ENCODE data around the gene CARD16.
"Not testable (repeated sequence)": the region's sequence is repeated elsewhere in the genome, so short reads cannot be mapped to it uniquely, and the experiment has no call there.

The CARD16 gene

GRCh38 chr11:105070306-105070705 lies 25.2 kb upstream of the CARD16 start:
- Histone ChIP-seq H2BK15ac (replicated peaks; ENCODE audit: low read depth) (no peak overlapping the region), H2BK120ac (ENCODE audit: low read depth, low read length) (no peak overlapping the region), H3K36me3 (ENCODE audit: control insufficient read depth, insufficient read depth, low read length) (no peaks in the 10 kb centered on the region), H3K79me1 (ENCODE audit: low read length) (no peaks in the 10 kb centered on the region), H3K4me1 (ENCODE audit: control insufficient read depth, low read depth, low read length) (no peaks in the 10 kb centered on the region), H3K56ac (ENCODE audit: low read length) (no peak overlapping the region), H2AK5ac (ENCODE audit: low read length) (no peak overlapping the region), H3K4ac (ENCODE audit: low read depth, low read length) (no peak overlapping the region), H3K79me2 (ENCODE audit: control insufficient read depth, insufficient read depth, low read length) (no peaks in the 10 kb centered on the region), H4K8ac (ENCODE audit: low read depth, low read length) (no peak overlapping the region), H2BK5ac (ENCODE audit: low read length) (no peak overlapping the region), H3K4me2 (ENCODE audit: low read length) (no peak overlapping the region), H3K27ac (ENCODE audit: low read depth, low read length) (no peak overlapping the region), H3K18ac (ENCODE audit: low read length) (no peak overlapping the region), H3K23ac (ENCODE audit: low read length) (no peak overlapping the region), H3K9ac (ENCODE audit: low read length) (no peak overlapping the region), H4K5ac (ENCODE audit: low read length) (no peak overlapping the region), H3K27me3 (ENCODE audit: insufficient read depth, low read length, poor library complexity) (no peaks in the 10 kb centered on the region), H3K4me3 (ENCODE audit: low read length) (no peak overlapping the region)
- no peak for DNase-seq
- no CpG with 5 or more reads among the region's 4 CpGs for WGBS (ENCODE audit: extremely low coverage, insufficient coverage, low lambda C conversion rate)

GRCh38 chr11:105069749-105070148 lies 24.6 kb upstream of the CARD16 start:
- H2BK15ac ChIP-seq (replicated peaks; ENCODE audit: low read depth); H3K4me1 ChIP-seq (ENCODE audit: control insufficient read depth, low read depth, low read length); H2BK120ac ChIP-seq (ENCODE audit: low read depth, low read length); H3K36me3 ChIP-seq (ENCODE audit: control insufficient read depth, insufficient read depth, low read length); H4K5ac ChIP-seq (ENCODE audit: low read length); H3K9ac ChIP-seq (ENCODE audit: low read length); H3K79me1 ChIP-seq (ENCODE audit: low read length); H4K8ac ChIP-seq (ENCODE audit: low read depth, low read length); H3K4ac ChIP-seq (ENCODE audit: low read depth, low read length); H3K4me2 ChIP-seq (ENCODE audit: low read length); H3K27me3 ChIP-seq (ENCODE audit: insufficient read depth, low read length, poor library complexity); DNase-seq; H3K18ac ChIP-seq (ENCODE audit: low read length); H2AK5ac ChIP-seq (ENCODE audit: low read length); H3K23ac ChIP-seq (ENCODE audit: low read length); H3K4me3 ChIP-seq (ENCODE audit: low read length); H3K56ac ChIP-seq (ENCODE audit: low read length); H3K27ac ChIP-seq (ENCODE audit: low read depth, low read length); H3K79me2 ChIP-seq (ENCODE audit: control insufficient read depth, insufficient read depth, low read length); H2BK5ac ChIP-seq (ENCODE audit: low read length): not testable (repeated sequence)
- no CpG with 5 or more reads among the region's 2 CpGs for WGBS (ENCODE audit: extremely low coverage, insufficient coverage, low lambda C conversion rate)

- H3K9ac ChIP-seq (ENCODE audit: low read length); H2BK15ac ChIP-seq (replicated peaks; ENCODE audit: low read depth); H3K18ac ChIP-seq (ENCODE audit: low read length); H4K5ac ChIP-seq (ENCODE audit: low read length); H2AK5ac ChIP-seq (ENCODE audit: low read length); H3K56ac ChIP-seq (ENCODE audit: low read length); DNase-seq; H3K23ac ChIP-seq (ENCODE audit: low read length); H3K4ac ChIP-seq (ENCODE audit: low read depth, low read length); H3K4me2 ChIP-seq (ENCODE audit: low read length); H3K27ac ChIP-seq (ENCODE audit: low read depth, low read length); H3K36me3 ChIP-seq (ENCODE audit: control insufficient read depth, insufficient read depth, low read length); H2BK120ac ChIP-seq (ENCODE audit: low read depth, low read length); H2BK5ac ChIP-seq (ENCODE audit: low read length); H3K27me3 ChIP-seq (ENCODE audit: insufficient read depth, low read length, poor library complexity); H4K8ac ChIP-seq (ENCODE audit: low read depth, low read length); H3K79me1 ChIP-seq (ENCODE audit: low read length); H3K4me1 ChIP-seq (ENCODE audit: control insufficient read depth, low read depth, low read length); H3K79me2 ChIP-seq (ENCODE audit: control insufficient read depth, insufficient read depth, low read length); H3K4me3 ChIP-seq (ENCODE audit: low read length): not testable (repeated sequence)
- no CpG with 5 or more reads among the region's 9 CpGs for WGBS (ENCODE audit: extremely low coverage, insufficient coverage, low lambda C conversion rate)
Observed at GRCh38 chr11:105063245-105063941, 18.3 kb upstream of the CARD16 start.

- Histone ChIP-seq H3K79me2 (ENCODE audit: control insufficient read depth, insufficient read depth, low read length) (no peaks in the 10 kb centered on the region), H2BK15ac (replicated peaks; ENCODE audit: low read depth) (no peak overlapping the region), H2AK5ac (ENCODE audit: low read length) (no peak overlapping the region), H2BK5ac (ENCODE audit: low read length) (no peak overlapping the region), H3K18ac (ENCODE audit: low read length) (no peak overlapping the region), H3K56ac (ENCODE audit: low read length) (no peak overlapping the region), H4K5ac (ENCODE audit: low read length) (no peak overlapping the region), H3K4me3 (ENCODE audit: low read length) (no peak overlapping the region), H3K36me3 (ENCODE audit: control insufficient read depth, insufficient read depth, low read length) (no peaks in the 10 kb centered on the region), H3K4me1 (ENCODE audit: control insufficient read depth, low read depth, low read length) (no peaks in the 10 kb centered on the region), H3K27me3 (ENCODE audit: insufficient read depth, low read length, poor library complexity) (no peaks in the 10 kb centered on the region), H3K4me2 (ENCODE audit: low read length) (no peak overlapping the region), H3K79me1 (ENCODE audit: low read length) (no peaks in the 10 kb centered on the region), H3K9ac (ENCODE audit: low read length) (no peak overlapping the region), H3K4ac (ENCODE audit: low read depth, low read length) (no peak overlapping the region), H3K23ac (ENCODE audit: low read length) (no peak overlapping the region), H4K8ac (ENCODE audit: low read depth, low read length) (no peak overlapping the region), H3K27ac (ENCODE audit: low read depth, low read length) (no peak overlapping the region), H2BK120ac (ENCODE audit: low read depth, low read length) (no peak overlapping the region)
- no peak for DNase-seq
- WGBS (ENCODE audit: extremely low coverage, insufficient coverage, low lambda C conversion rate): no CpG with 5 or more reads among the region's 4 CpGs
Observed at GRCh38 chr11:105057432-105057831, 12.3 kb upstream of the CARD16 start.

GRCh38 chr11:105056446-105056845 lies 11.3 kb upstream of the CARD16 start:
- Histone ChIP-seq H2BK15ac (replicated peaks; ENCODE audit: low read depth) (no peak overlapping the region), H3K27ac (ENCODE audit: low read depth, low read length) (no peak overlapping the region), H2BK120ac (ENCODE audit: low read depth, low read length) (no peak overlapping the region), H3K23ac (ENCODE audit: low read length) (no peak overlapping the region), H4K5ac (ENCODE audit: low read length) (no peak overlapping the region), H3K79me2 (ENCODE audit: control insufficient read depth, insufficient read depth, low read length) (no peaks in the 10 kb centered on the region), H2BK5ac (ENCODE audit: low read length) (no peak overlapping the region), H3K4ac (ENCODE audit: low read depth, low read length) (no peak overlapping the region), H3K36me3 (ENCODE audit: control insufficient read depth, insufficient read depth, low read length) (no peaks in the 10 kb centered on the region), H3K79me1 (ENCODE audit: low read length) (no peaks in the 10 kb centered on the region), H3K56ac (ENCODE audit: low read length) (no peak overlapping the region), H3K4me2 (ENCODE audit: low read length) (no peak overlapping the region), H3K4me3 (ENCODE audit: low read length) (no peak overlapping the region), H4K8ac (ENCODE audit: low read depth, low read length) (no peak overlapping the region), H3K18ac (ENCODE audit: low read length) (no peak overlapping the region), H3K4me1 (ENCODE audit: control insufficient read depth, low read depth, low read length) (no peaks in the 10 kb centered on the region), H3K9ac (ENCODE audit: low read length) (no peak overlapping the region), H2AK5ac (ENCODE audit: low read length) (no peak overlapping the region), H3K27me3 (ENCODE audit: insufficient read depth, low read length, poor library complexity) (no peaks in the 10 kb centered on the region)
- no CpG with 5 or more reads among the region's 1 CpG for WGBS (ENCODE audit: extremely low coverage, insufficient coverage, low lambda C conversion rate)
- no peak for DNase-seq

Data from mesendoderm (in vitro differentiated cells).